GM20000 (cell line): ENCODE measurements around the gene RHBDF2.
"Not testable (repeated sequence)": the region's sequence is repeated elsewhere in the genome, so short reads cannot be mapped to it uniquely, and the experiment has no call there.

Experiments used
- DNase-seq: peaks from one replicate; pipeline ENCODE4 v3.0.0; 2012; ENCODE audit warnings: low spot score
- CTCF ChIP-seq: IDR thresholded peaks from 2 replicates; pipeline ENCODE4 v1.5.1; 2012; ENCODE audit warnings: mild to moderate bottlenecking, control low read depth; ENCODE audit errors: extremely low read depth, missing control alignments

RHBDF2 gene

GRCh38 chr17:76517638-76518038 lies 16.4 kb upstream of the RHBDF2 start:
- no peak for DNase-seq
- no peak for TF ChIP-seq CTCF

GRCh38 chr17:76515274-76515949 lies 14.2 kb upstream of the RHBDF2 start:
- TF ChIP-seq CTCF: no peak
- peak; percentile 65 for DNase-seq

DNA sequence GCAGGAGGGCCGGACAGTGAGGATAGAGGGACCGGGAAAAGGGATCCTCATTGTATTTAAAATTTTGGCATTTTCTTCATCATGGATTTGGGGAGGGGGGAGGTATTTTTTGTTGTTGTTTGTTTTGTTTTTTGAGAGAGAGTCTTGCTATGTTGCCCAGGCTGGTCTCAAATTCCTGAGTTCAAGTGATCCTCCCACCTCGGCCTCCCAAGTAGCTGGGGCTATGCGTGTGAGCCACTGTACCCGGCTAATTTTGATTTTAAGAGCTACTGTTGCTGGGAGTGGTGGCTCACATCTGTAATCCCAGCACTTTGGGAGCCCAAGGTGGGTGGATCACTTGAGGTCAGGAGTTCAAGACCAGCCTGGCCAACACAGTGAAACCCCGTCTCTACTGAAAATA lies 13.1 kb upstream of the RHBDF2 start:
- not testable (repeated sequence) for DNase-seq

- DNase-seq: no peak
- TF ChIP-seq CTCF: no peak
These were observed 12.1 kb upstream of the RHBDF2 start for GRCh38 chr17:76513306-76513692.

- no peak for DNase-seq
- no peak for TF ChIP-seq CTCF
These were observed 11.4 kb upstream of the RHBDF2 start for GRCh38 chr17:76512366-76513305.

DNA sequence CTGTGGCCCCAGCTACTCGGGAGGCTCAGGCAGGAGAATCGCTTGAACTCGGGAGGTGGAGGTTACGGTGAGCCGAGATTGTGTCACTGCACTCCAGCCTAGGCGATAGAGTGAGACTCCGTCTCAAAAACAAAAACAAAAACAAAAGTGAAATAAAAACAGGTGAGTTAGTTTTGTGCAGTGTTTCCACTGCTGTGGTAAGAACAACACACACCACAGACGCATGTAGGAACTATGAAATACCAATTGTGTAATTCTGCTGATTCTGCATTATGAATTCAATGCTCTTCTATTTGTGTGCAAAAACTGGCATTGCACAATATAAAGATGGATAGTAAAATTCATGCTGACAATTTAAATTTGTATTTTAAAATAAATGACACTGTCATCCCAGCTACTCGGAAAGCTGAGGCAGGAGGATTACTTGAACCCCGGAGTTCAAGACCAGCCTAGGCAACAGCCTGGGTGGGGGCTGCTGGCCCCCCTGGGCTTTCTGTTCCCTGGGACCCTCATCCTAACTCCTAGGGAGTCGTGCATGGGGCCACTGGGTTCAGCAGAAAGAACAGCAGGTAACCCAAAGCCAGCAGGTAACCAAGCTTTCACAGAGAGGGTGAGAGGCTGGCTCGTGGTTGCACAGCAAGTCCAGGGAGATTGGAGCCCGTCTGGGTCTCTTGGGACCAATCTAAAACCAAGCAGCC lies 10.6 kb upstream of the RHBDF2 start:
- no peak for DNase-seq
- no peak for TF ChIP-seq CTCF

- no peak for DNase-seq
- TF ChIP-seq CTCF: no peak
These were observed 9.6 kb upstream of the RHBDF2 start for GRCh38 chr17:76510831-76511244.

DNA sequence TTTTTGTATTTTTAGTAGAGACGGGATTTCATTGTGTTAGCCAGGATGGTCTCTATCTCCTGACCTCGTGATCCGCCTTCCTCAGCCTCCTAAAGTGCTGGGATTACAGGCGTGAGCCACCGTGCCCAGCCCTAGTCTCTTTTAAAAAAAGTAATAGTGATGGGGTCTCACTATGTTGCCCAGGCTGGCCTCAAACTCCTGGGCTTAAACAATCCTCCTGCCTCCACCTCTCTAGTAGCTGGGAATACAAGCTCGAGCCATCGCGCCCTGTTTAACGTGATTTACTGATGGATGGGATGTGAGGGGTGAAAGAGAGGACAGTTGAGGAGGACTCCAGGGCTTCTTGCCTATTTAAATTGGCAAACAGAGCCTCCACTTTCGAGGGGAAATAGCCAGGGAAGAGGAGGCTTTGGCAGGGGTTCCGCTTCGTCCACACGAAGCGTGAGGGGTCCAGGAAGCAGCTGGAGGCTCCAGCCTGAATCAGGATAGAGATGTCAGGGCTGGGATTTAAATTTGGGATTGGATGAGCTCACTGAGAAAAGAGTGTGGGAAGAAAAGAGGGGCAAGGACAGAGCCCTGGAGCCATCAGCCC lies 7.3 kb upstream of the RHBDF2 start:
- DNase-seq: not testable (repeated sequence)
